Left ventricle myocardium inferior (tissue), 1 donor: ENCODE results near the gene FARS2. TPM values are rescaled to one million over a fixed set of nuclear protein-coding genes. Genes with fewer than 3 reads are reported as not detected.
"Not testable (repeated sequence)": the region's sequence is repeated elsewhere in the genome, so short reads cannot be mapped to it uniquely, and the experiment has no call there.

Source experiments
- DNase-seq: peaks from one replicate; pipeline ENCODE4 v3.0.0-alpha.2; 2020
- H3K27ac ChIP-seq: fragments of 200-600 bp; replicated peaks from 2 replicates; pipeline ENCODE4 v1.8.0; 2021
- H3K27me3 ChIP-seq: fragments of 200-600 bp; 2 replicates; pipeline ENCODE4 v1.8.0; 2021; ENCODE audit warnings: low read depth
- H3K36me3 ChIP-seq: fragments of 200-600 bp; 2 replicates; pipeline ENCODE4 v1.8.0; 2021
- H3K4me1 ChIP-seq: fragments of 200-600 bp; 2 replicates; pipeline ENCODE4 v1.8.0; 2021
- H3K4me3 ChIP-seq: fragments of 200-600 bp; 2 replicates; pipeline ENCODE4 v1.8.0; 2021; ENCODE audit warnings: mild to moderate bottlenecking, moderate library complexity
- H3K9me3 ChIP-seq: fragments of 200-600 bp; replicated peaks from 2 replicates; pipeline ENCODE4 v1.8.0; 2021
- CTCF ChIP-seq: fragments of 200-600 bp; IDR thresholded peaks from 2 replicates; pipeline ENCODE4 v1.8.0; 2021; ENCODE audit warnings: antibody characterized with exemption, mild to moderate bottlenecking, borderline replicate concordance
- intact Hi-C: fragments of 100-400 bp; cut with micrococcal nuclease; formaldehyde crosslinking; loops from one replicate; pipeline ENCODE4 v1.11.0; 2022
- total RNA-seq: library from RNA; stranded (reverse); fragmentation: NEBNext Ultra II Directional; extraction: Animal tissue kit (Norgen Biotek cat#: 25700); gene quantifications from one replicate; pipeline ENCODE4 v1.2.1, GENCODE V29; 2021
- donor health status: DM: no; HTN: yes; CAD: no; lungs with severe emphysema.

FARS2 gene
- total RNA-seq, 1 donor from 2014 or later, result 16.7 TPM

GRCh38 chr6:5695260-5696245 lies 434.2 kb downstream of the FARS2 start:
- TF ChIP-seq CTCF, result no peak
- Histone ChIP-seq H3K4me3 (no peak overlapping the region), H3K4me1 (no peaks in the 10 kb centered on the region), H3K27me3 (no peaks in the 10 kb centered on the region), H3K36me3 (no peaks in the 10 kb centered on the region), H3K9me3 (peaks cover 12% of the 10 kb centered on the region), H3K27ac (no peak overlapping the region)
- intact Hi-C loops, result no loop called here
- no peak for DNase-seq

GRCh38 chr6:5697508-5697907 lies 436.2 kb downstream of the FARS2 start:
- TF ChIP-seq CTCF, result no peak
- Histone ChIP-seq H3K27ac (no peak overlapping the region), H3K4me1 (peaks cover 11% of the 10 kb centered on the region), H3K9me3 (no peaks in the 10 kb centered on the region), H3K36me3 (no peaks in the 10 kb centered on the region), H3K27me3 (no peaks in the 10 kb centered on the region), H3K4me3 (no peak overlapping the region)
- intact Hi-C loops, result no loop called here
- no peak for DNase-seq

- DNase-seq, result no peak
- H3K27me3 ChIP-seq, result no peaks in the 10 kb centered on the region
- no peaks in the 10 kb centered on the region for H3K9me3 ChIP-seq
- H3K27ac ChIP-seq, result no peak overlapping the region
- intact Hi-C loops, result no loop called here
- no peak overlapping the region for H3K4me3 ChIP-seq
- H3K4me1 ChIP-seq, result peaks cover 11% of the 10 kb centered on the region
- H3K36me3 ChIP-seq, result no peaks in the 10 kb centered on the region
- no peak for TF ChIP-seq CTCF
These were observed 437.0 kb downstream of the FARS2 start for GRCh38 chr6:5698318-5698717.

- H3K27ac ChIP-seq, result not testable (repeated sequence)
These were observed 437.8 kb downstream of the FARS2 start for GRCh38 chr6:5699064-5699463.

GRCh38 chr6:5701174-5701573 lies 439.9 kb downstream of the FARS2 start:
- H3K27me3 ChIP-seq, result no peaks in the 10 kb centered on the region
- peak; percentile 33 for DNase-seq
- peak overlapping the region; percentile 60 for H3K27ac ChIP-seq
- H3K36me3 ChIP-seq, result no peaks in the 10 kb centered on the region
- no peaks in the 10 kb centered on the region for H3K9me3 ChIP-seq
- H3K4me3 ChIP-seq, result no peak overlapping the region
- intact Hi-C loops, result no loop called here
- peaks cover 11% of the 10 kb centered on the region for H3K4me1 ChIP-seq
- TF ChIP-seq CTCF, result no peak

More at GRCh38 chr6:5699064-5699463, 437.8 kb downstream of the FARS2 start:
- H3K9me3 ChIP-seq, H3K4me3 ChIP-seq, DNase-seq, H3K36me3 ChIP-seq, intact Hi-C loops, H3K27me3 ChIP-seq: not testable (repeated sequence)
- H3K4me1 ChIP-seq, result peaks cover 11% of the 10 kb centered on the region

- Histone ChIP-seq H3K36me3 (no peaks in the 10 kb centered on the region), H3K27me3 (no peaks in the 10 kb centered on the region), H3K9me3 (no peaks in the 10 kb centered on the region), H3K27ac (no peak overlapping the region), H3K4me3 (no peak overlapping the region), H3K4me1 (peaks cover 11% of the 10 kb centered on the region)
- no peak for TF ChIP-seq CTCF
- intact Hi-C loops, result no loop called here
- no peak for DNase-seq
These were observed 443.4 kb downstream of the FARS2 start for GRCh38 chr6:5704708-5705107.
